Brain pericyte (primary cell): ENCODE measurements around the gene KIF26A.
"Not testable (repeated sequence)": the region's sequence is repeated elsewhere in the genome, so short reads cannot be mapped to it uniquely, and the experiment has no call there.

ENCODE experiments used
- DNase-seq: peaks from one replicate; pipeline ENCODE4 v3.0.0-alpha.2; 2012; ENCODE audit warnings: low read depth, low spot score

Gene KIF26A

DNA sequence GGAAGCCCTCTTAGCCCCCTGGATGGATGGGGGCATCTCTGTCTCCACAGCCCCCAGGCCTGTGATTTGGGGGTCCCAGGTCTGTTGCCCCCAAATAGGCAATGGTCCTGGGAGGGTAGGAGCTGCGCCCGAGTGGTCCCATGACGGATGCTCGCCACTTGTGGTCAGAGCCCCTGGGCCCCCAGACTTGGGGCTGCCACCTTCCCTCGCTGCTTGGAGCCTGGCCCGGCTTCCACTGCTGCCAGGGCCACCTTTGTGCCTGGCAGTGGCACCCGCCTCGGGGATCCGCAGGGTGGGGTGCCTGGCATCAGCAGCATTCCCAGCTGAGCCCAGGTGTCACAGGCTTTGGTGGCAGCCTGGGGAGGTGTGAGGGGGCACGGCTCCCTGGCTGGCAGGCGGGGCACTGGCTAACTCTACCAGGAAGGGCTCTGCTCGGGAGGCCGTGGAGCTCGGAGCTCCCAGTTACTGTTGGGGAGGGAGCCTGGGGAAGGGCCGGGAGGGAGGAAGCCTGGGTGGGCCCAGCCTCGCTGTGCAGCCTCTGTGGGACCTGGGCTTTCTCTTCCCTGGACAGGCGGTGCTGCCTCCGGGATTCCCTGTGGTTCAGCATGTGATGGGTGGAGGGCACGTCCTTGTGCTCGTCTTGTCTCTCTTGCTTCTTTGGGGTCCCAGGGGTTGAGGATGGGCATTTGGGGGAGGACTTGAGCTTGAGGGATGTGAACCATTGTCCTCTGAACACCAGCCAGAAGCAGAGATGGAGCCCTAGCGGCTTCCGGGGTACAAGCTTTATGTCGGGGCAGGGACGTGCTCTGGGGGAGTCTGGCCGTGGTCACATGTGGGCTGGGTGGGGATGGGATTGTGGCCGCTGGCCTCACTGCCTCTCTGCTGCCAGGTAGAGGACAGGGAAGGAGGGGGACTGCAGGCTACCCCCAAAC lies 5.4 kb downstream of the KIF26A start:
- DNase-seq, result no peak

GRCh38 chr14:104144453-104144790 lies 6.0 kb downstream of the KIF26A start:
- DNase-seq, result no peak

DNA sequence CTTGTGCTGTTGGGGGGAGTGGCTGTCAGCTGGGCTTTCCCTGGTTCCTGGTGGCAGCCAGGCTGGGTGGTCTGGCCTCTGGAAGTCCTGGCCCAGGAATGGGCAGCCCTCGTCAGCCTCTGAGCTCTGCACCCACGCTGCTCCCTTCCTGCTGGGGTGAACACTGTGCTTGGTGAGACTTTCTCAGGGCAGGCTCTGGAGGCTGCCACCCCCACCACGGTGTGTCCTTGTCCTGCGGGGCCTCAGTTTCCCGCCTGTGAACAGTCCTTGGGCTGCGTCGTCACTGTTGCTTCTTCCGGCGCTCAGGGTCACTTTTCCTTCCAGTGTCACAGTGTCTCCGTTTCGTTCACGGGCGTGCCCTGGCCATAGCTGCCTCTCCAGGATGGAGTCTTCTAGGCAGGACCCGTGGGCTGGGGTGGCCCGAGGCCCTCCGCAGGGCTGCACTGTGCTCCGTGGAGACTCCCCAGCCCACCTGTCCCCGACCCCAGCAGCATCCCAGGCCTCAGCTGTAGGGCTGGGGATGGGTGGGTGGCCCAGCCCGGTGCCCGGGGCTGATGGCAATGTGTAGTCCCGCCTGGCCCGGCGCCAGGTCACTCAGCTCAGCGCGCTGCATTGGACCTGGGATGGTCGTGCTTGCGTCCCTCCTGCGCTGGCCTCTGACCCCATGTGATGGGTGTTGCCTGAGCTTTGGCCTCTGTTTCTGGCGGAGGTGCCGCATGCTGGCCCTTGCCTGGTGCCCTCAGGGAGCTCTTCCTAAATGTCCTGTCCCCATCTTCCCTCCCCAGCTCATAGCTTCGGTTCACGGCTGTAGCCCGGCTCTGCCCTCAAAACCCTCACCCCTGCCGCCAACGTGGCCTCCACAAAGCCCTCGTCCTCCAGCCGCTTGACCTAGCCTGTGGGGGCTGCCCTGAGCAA lies 6.8 kb downstream of the KIF26A start:
- DNase-seq, result no peak

GRCh38 chr14:104145826-104146601 lies 7.6 kb downstream of the KIF26A start:
- DNase-seq, result no peak

DNA sequence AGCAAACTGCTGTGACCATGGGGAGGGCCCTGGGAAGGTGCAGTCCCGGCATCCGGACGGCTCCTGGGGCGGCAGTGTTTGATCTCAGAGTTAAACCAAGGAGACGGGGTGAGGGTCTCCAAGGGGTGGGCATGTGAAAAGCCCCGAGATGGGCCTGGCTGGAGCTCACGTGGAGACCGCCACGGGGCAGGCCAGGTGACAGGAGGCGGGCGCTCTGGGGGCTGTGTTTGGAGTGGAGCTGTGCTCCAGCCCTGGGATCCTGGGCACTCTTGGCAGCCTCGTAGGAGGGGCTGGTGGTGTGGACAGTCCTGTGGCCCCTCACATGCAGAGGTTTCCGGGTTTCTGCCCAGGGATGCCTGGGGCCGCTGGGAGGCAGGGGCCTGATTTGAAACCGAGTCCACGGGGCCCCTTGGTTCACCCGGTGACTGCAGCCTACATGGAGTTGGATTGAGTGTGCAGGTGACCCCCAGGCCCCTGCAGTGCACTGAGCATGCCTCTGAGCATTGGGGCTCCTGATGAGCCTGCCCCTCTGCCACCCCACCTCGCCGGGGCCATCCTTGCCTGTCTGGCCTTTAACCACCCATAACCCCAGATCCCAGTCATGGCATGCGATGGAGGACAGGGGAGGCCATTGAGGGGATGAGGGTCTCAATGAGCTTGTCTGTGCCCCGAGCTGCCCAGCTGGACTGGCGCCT lies 8.4 kb downstream of the KIF26A start:
- no peak for DNase-seq

DNA sequence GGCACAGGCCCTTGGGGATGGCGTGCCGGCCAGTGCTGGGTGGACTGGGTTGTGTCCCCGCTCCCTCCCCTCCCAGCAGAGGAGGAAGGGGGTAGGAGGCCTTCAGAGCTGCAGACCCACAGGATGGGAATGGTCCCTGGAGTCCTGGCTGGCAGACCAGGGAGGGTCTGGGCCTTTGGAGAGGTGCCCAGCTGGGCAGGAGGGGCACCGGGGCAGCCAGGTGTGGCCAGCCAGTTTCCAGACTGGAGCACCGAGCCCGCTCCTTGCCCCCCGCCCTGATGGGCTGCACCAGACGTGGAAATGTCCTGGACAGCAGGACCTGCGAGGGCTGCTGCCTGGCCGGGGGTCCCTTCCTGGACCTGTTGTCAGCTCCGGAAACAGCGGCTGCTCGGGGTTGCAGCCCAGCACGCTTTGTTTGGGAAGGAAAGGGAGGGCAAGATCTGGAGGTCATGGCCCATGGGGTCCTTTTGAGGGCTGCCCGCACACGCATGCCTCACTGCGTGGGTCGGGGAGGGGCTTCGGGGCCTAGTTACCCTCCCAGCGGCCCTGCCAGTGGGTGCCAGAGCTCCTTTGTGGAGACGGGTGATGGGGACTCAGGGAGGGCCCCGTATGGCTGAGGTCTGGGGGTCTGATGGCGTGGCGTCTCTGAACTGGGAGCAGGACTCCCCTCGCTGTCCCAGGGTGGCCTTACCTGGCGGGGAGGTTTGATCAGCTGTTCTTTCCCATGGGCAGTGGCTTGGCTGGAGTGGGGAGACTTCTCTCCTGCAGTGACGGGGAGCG lies 9.1 kb downstream of the KIF26A start:
- no peak for DNase-seq

GRCh38 chr14:104148433-104149277 lies 10.3 kb downstream of the KIF26A start:
- DNase-seq, result no peak

DNA sequence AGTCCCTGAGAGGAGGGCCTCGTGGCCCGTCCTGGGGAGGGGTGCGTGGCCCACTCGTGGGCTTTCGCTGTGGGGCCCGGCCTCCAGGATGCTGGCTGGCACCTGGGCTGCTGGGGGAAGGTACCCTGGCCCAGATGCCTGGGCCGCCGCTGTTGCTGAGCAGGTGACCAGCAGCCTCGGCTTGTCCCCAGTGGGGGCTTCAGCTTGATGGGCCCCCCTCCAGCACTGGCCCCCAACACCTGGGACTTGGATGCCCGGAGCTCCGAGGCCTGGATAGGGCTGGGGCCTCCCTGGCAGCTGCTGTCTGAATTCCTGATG lies 10.8 kb downstream of the KIF26A start:
- no peak for DNase-seq

- DNase-seq, result peak; percentile 48
Measured at GRCh38 chr14:104149617-104150135, 11.3 kb downstream of the KIF26A start.

GRCh38 chr14:104150136-104151025 lies 12.0 kb downstream of the KIF26A start:
- DNase-seq, result peak; percentile 27

- DNase-seq, result no peak
Measured at GRCh38 chr14:104151026-104151381, 12.6 kb downstream of the KIF26A start.

- no peak for DNase-seq
Measured at GRCh38 chr14:104151566-104152245, 13.3 kb downstream of the KIF26A start.

DNA sequence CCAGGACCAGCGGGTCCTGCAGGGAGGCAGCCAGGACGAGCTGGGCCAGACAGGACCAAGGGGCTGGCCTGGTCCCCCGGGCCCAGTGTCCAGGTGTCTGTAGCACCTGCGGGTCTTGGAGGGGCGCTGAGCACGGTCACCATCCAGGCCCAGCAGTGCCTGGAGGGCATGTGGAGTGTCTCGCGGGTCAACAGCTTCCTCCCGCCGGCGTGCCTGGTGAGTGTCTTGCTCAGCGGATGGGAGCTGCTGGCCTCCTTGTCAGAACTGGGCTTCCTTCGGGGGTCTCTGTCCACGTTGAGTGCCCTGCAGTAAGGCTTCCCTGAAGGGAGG lies 13.8 kb downstream of the KIF26A start:
- DNase-seq, result no peak

DNA sequence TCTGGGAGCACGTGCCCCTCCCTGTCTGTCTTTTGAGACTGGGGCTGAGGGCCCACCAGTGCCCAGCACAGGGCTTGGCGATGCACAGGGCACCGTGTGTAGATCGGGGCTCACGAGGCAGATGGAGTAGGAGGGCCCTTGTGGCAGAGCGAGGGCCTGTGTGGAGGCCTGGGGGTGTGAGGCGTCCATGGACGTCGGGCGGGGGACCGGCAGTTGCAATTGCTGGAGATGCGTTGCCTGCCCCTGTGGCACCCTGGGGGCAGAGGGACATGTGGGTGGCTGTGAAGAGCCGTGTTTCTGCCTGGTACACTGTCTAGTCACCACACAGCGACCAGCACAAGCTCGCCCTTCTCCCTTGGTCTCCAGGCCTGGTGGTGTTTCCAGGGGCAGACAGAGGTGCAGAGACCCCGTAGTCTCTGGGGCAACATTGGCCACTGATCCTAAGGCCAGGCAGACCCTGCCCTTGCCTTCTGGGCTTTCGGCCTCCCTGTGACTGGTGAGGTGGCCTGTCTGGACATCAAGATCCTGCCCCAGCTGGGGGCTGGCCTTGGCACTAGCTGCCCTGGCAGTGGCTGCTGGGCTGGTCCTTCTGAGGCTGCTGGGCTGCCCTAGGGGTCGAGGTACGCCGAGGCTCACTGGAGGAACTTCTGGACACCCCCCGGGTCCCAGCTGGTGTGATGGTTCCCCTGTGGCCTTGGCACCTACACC lies 14.5 kb downstream of the KIF26A start:
- no peak for DNase-seq

DNA sequence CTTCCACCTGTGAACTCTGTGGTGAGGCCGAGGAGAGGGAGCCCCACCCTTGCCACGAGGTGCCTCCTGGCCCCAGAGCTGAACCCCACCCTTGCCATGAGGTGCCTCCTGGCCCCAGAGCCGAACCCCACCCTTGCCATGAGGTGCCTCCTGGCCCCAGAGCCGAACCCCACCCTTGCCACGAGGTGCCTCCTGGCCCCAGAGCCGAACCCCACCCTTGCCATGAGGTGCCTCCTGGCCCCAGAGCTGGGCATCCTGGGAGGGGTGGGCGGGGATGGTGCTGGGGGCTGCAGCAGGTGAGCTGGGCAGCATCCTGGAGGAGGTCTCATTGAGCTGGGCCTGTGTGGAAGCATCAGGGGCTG lies 15.0 kb downstream of the KIF26A start:
- not testable (repeated sequence) for DNase-seq

DNA sequence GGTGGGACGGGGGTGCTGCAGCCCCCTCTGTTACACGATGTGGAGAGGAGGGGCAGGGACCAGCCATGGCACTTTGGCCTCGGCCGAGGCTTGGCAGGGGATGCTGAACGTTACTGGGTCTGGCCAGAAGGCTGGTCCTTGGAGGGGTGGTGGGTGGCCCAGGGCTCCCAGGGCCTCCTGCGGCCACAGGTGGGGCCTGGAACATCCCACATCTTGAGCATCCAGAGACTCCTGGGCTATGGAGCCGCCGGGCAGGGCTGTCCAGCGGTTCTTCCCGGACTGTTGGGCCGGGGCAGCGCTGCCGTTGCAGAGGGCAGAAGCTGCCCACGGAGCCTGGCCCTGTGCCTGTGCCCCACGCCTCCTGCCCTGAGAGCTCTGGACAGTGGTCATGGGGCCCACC lies 15.9 kb downstream of the KIF26A start:
- no peak for DNase-seq

GRCh38 chr14:104155513-104155912 lies 17.1 kb downstream of the KIF26A start:
- DNase-seq, result no peak
